Astrocyte of the cerebellum (primary cell): ENCODE measurements around the gene PDGFRB.
A peak's percentile ranks its signal among the peaks of the same experiment; 100 is the strongest.

Source experiments
- DNase-seq: peaks from one replicate; pipeline ENCODE4 v3.0.0-alpha.2; 2011; ENCODE audit warnings: low read depth
- H3K4me3 ChIP-seq: 2 replicates; pipeline ENCODE4 v1.5.1; 2011; ENCODE audit warnings: mild to moderate bottlenecking, low read depth, low read length, moderate library complexity
- CTCF ChIP-seq: IDR thresholded peaks from 2 replicates; pipeline ENCODE4 v1.5.1; 2012; ENCODE audit warnings: low read length, low read depth, moderate library complexity, mild to moderate bottlenecking; ENCODE audit errors: missing control alignments
- in situ Hi-C: cut with HindIII; loops from 2 replicates; pipeline ENCODE4 v1.10.0; 2017; ENCODE audit warnings: low sequenced_read_pairs

Gene PDGFRB

GRCh38 chr5:150178262-150178661 lies 22.6 kb upstream of the PDGFRB start:
- in situ Hi-C loops, result no loop called here

DNA sequence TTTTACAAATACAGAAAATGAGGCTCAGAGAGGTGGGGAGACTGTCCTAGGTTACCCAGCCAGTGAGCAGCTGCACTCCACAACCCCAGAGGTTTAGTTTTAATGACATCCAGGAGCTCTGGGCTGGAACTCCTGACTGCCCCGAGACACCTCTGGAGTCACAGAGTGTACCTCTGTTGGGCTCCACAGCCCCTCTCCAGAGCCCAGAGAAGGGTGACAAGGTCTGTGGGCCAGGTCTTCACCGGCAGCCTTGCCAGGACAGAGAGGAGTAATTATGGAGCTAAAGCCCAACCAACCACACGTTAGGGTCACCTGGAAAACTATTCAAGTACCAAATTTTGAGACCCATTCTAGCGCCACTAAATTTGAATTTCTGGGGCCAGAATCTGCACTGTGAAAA lies 22.1 kb upstream of the PDGFRB start:
- no peak for TF ChIP-seq CTCF
- no peak overlapping the region for H3K4me3 ChIP-seq
- in situ Hi-C loops, result no loop called here
- DNase-seq, result no peak

More at GRCh38 chr5:150178262-150178661, 22.6 kb upstream of the PDGFRB start:
- DNase-seq, result no peak
- H3K4me3 ChIP-seq, result no peak overlapping the region
- no peak for TF ChIP-seq CTCF

GRCh38 chr5:150176745-150177477 lies 21.3 kb upstream of the PDGFRB start:
- in situ Hi-C loops, result no loop called here
- H3K4me3 ChIP-seq, result no peak overlapping the region
- no peak for DNase-seq
- TF ChIP-seq CTCF, result no peak

GRCh38 chr5:150175536-150175935 lies 19.9 kb upstream of the PDGFRB start:
- no peak overlapping the region for H3K4me3 ChIP-seq
- TF ChIP-seq CTCF, result peak; percentile 63
- DNase-seq, result no peak
- in situ Hi-C loops, result no loop called here

- no peak for DNase-seq
- in situ Hi-C loops, result no loop called here
- no peak for TF ChIP-seq CTCF
- H3K4me3 ChIP-seq, result no peak overlapping the region
These were observed 19.4 kb upstream of the PDGFRB start for GRCh38 chr5:150175076-150175475.

- no peak overlapping the region for H3K4me3 ChIP-seq
- TF ChIP-seq CTCF, result no peak
- in situ Hi-C loops, result loop anchor here (5.0 kb wide), 1 partner anchor 58 kb away; no protein-coding TSS in a partner anchor
- DNase-seq, result no peak
These were observed 18.6 kb upstream of the PDGFRB start for GRCh38 chr5:150174285-150174684.

GRCh38 chr5:150173161-150173560 lies 17.5 kb upstream of the PDGFRB start:
- H3K4me3 ChIP-seq, result no peak overlapping the region
- in situ Hi-C loops, result loop anchor here (5.0 kb wide), 1 partner anchor 59 kb away; no protein-coding TSS in a partner anchor
- DNase-seq, result no peak
- TF ChIP-seq CTCF, result no peak
